Amniotic epithelial cell (primary cell): Measurements from ENCODE around the gene USP40.
A peak's percentile ranks its signal among the peaks of the same experiment; 100 is the strongest.

ENCODE experiments used
- DNase-seq: peaks from one replicate; pipeline ENCODE4 v3.0.0-alpha.2; 2010; ENCODE audit warnings: low read depth

The USP40 gene

GRCh38 chr2:233456111-233456510 lies 110.5 kb downstream of the USP40 start:
- no peak for DNase-seq

DNA sequence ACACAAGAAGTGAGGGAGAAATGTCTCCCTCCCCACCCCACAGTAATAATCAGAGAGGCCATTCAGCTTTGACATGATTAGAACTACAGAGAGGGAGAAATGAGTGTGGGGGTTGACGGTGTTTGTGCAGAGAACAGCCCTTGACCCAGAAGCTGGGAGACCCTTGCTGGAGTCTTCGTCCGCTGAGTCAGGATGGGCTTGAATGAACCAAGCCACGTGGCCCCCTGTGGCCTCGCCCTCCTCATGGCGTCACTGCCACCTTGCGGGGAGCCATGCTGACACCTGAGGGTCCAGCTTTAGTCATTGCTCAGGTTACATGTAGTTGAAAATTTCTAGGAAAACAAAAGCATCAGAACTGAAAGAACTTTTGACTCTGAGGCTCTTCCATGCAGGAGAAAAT lies 111.1 kb downstream of the USP40 start:
- no peak for DNase-seq

DNA sequence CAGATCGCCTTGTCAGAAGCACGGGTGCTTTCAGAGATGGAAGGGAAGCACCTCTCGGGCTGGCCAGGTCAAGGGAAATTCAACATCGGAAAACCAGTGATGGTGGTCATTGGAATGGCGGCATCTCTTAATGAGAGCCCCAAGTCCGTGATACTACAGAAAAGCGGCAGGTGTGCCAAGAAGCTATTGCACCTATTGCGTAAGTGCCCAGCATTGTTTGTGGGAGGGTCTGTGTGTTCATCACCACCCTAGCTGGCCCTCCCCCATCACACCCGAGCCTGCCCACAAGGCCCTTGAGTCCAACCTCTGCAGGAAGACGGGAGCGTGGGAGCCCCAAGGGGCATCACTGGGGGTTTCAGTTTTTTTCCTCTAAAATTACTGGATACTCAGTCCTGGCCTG lies 111.6 kb downstream of the USP40 start:
- DNase-seq: no peak

GRCh38 chr2:233453916-233454315 lies 112.7 kb downstream of the USP40 start:
- DNase-seq: no peak

- DNase-seq: no peak
These were observed 113.3 kb downstream of the USP40 start for GRCh38 chr2:233453111-233453915.

DNA sequence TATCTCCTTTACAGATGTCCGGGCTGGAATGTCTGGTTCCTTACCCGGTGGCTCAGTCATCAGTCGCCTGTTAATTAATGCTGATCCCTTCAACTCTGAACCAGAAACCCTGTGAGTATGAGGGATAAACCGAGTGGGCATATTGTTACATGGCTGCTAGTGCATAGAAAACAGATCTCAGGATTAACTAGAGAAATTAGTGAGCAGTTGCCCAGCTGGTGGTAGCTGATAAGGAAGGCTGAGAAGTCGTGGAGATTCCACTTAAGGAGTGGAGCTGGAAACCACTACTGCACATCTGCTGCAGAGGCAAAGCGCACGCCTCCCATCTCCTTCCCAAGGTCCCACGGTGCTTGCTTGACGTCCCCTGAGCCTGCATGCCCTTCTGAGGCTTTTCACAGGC lies 114.6 kb downstream of the USP40 start:
- no peak for DNase-seq

DNA sequence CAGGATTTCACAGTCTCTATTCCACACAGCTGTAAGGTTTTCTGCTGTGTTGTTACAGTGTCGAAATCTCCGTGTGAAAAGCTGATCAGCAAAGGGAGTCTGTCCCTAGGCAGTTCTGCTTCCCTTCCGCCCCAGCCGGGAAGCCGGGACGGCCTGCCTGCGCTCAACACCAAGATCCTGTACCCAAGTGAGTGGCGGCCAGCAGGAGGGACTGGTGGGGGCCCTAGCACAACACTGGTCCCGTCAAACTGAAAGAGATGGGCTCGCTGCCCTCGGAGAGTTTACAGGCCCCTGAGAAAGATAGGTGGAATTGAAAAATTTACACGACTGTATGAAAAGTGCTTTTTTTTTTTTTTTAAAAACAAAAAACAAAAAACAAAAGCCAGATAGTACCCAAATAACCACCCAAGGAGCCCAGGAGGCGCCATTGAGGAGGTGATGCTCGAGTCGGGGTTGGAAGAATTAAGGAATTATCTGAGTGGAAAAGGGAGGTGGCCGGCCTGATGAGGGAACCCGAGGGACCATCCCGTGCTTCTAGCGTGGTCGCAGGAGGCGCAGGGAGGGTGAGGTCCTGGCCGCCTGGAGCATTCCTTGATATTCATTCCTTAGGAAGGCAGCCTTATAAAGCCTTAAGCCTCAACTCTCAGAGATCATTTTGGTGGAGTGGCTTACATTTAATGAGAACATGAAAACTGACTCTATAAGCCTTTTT lies 115.6 kb downstream of the USP40 start:
- no peak for DNase-seq

GRCh38 chr2:233449921-233450863 lies 116.4 kb downstream of the USP40 start:
- no peak for DNase-seq

- DNase-seq: peak; percentile 37
These were observed 117.3 kb downstream of the USP40 start for GRCh38 chr2:233449081-233449901.

DNA sequence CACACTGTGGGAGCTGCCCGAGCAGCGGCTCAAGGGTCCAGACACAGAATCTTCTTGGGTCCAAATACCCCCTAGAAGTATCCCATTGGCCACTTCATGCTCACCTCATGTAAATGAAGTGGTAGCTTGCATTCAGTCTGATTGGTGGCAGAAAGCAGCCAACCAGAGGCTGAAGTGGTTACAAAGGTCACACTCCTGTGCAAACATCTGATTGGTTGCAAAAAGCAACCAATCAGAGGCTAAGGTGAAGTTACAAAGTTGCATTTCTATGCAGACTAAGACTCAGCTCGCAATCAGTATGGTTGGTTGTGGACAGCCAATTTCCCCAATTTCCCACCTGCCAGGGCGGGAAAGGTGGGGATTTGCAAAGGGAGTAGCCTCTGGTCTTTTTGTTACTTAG lies 118.0 kb downstream of the USP40 start:
- DNase-seq: peak; percentile 29

- DNase-seq: no peak
These were observed 118.4 kb downstream of the USP40 start for GRCh38 chr2:233448220-233448559.

- no peak for DNase-seq
These were observed 118.9 kb downstream of the USP40 start for GRCh38 chr2:233447506-233448219.

DNA sequence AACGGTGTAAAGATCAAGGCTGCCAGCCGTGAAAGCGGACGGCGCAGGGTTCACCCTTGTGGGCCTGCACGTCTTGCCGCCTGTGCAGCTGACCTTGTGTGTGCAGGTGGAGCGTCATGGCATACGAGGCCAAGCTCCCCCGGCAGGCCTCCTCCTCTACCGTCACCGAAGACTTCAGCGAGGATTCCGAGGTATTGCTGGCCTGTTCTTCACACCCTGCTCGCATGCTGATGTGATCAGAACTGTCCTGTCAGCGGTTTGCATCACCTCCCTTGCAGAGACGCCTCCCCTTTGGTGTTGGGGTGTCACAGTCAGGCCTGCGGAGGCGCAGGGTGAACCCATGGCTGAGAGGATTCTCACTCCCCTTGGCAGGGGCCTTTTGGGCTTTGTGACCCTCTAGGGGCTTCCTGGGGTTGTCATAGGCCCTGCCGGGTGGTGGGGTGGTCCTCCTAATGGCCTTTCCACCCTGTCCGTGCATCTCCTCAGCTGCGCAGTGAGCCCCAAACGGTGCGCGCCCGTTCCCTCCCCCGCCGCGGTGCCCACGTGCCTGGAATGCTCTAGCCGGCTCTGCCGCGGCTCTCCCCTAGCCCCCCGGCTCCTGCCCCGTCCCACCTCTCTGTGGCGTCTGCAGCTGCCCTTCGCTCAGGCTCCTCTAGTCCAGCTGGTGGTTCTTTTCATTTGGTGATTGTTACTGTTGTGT lies 119.8 kb downstream of the USP40 start:
- DNase-seq: no peak

DNA sequence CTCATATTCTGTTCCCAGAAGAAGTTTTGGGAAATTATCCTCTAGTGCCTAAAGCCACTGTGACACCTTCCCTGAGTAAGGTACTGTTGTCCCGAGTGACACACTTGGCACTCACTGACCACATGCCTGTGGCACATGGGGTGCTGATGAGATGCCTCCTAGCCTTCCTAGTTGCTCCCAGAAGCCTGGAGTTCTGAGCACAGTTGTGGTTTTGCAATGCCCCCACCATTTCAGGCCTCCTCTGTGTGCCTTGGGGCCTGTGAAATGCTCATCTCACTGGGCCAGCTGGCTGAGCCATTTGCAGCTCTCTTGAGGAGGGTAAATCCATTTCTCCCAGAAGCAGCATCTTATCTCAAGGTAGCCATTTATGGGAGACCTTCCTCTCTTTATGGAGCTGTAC lies 120.5 kb downstream of the USP40 start:
- DNase-seq: no peak

- DNase-seq: no peak
These were observed 121.3 kb downstream of the USP40 start for GRCh38 chr2:233445152-233445830.

DNA sequence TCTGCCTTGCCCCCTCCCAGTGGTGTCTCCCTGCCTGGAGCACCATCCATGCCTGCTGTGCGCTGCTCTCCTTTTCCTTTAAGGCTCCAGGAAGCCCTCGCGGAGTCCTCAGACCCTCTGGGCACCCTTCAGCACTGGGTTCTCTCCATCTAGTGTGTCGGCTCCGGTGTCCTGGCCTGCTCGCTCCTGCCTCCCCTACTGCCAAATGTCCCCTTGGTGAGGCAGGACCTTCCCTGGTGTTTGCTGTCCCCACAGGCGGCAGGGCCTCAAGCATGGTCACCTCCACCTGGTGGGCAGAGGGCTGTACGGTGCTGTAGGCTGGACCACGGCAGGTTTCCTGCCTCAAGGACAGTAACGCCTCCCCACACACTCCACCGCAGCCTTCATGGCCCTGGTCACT lies 122.1 kb downstream of the USP40 start:
- no peak for DNase-seq

DNA sequence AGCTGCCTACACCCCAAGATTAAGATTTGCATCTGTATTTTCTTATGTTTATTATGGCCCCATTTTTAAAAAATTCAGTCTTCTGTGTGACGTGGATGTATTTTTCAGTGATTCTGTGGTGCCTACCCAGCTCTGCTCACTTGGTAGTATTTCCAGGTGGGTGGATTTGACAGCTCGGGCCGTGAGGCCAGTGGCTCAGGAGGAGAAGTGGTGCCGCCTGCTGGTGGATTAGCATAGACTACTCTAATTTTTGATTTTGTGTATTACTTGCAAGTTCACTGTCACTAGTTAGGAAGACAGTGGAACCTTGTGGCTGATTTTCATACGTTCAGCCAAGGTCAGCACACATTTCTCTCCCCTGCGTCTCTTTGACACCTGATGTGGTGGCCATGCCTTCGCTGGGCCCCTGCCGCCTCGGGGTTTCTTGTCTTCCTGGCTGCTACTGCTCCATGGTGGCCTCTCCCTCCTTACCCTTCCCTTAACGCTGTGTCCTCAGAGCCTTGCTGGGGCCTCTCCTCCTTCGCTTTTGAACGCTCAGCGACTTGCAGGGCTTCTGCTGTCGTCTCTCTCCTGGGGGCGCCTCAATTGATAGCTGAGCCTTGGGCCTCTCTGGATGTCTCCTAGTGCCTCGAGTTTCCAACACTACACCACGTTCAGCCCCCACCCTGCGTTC lies 122.9 kb downstream of the USP40 start:
- DNase-seq: peak; percentile 74

GRCh38 chr2:233442028-233442310 lies 124.6 kb downstream of the USP40 start:
- DNase-seq: no peak
